Hippocampal formation (tissue), 2 donors: Measurements from ENCODE around the gene CNIH4.
"Not testable (repeated sequence)": the region's sequence is repeated elsewhere in the genome, so short reads cannot be mapped to it uniquely, and the experiment has no call there.

Experiments used
- DNase-seq, 2 donors: peaks; one replicate each; lab custom pipeline; 2025; lab: John Stamatoyannopoulos, UW

CNIH4 gene

DNA sequence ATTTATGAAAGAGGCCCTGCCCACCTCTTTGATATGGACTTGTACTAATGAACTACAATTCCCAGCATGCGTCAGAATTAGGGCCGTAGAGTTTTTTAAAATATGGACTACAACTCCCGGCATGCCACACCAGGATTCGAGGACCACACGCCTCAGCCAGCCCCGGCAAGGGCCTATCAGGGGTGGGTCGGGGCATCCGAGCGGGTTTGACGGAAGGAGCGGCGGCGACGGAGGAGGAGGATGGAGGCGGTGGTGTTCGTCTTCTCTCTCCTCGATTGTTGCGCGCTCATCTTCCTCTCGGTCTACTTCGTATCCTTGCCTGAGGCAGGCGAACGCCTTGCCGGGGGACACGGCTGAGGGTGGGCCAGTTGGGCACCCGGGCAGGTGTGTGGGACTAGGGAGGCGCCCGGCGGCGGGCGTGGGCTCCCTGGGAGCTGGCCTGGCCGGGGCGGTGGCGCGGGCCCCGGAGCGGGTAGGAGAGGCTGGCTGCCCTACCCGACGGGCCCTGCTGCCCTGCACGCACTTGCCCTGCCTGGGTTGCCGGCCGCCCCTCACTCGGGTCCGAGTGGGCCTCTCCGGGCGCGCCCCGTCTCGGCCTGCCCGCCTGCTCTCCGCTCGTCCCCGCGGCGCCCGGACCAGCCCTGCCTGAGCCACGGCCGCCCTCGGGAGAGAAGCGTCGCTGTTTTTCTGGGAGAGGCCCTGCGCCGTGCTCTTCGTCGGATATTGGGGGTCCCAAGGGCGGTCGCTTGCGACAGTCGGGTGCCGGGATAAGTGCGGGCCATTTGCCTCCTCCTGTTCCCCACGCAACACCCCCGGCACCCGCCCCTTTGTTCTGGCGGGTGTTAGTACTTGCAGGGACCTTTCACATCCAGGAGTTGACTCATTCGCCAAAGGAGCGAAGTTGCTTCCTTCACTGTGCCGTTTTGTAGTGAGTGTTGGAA lies at the start of gene CNIH4:
TSS of gene CNIH4 (plus strand) at position 195 of the 941 bp plus-strand sequence. CDS start at position 241, 46 bp downstream.
- DNase-seq: peak; percentile 89 to 98

DNA sequence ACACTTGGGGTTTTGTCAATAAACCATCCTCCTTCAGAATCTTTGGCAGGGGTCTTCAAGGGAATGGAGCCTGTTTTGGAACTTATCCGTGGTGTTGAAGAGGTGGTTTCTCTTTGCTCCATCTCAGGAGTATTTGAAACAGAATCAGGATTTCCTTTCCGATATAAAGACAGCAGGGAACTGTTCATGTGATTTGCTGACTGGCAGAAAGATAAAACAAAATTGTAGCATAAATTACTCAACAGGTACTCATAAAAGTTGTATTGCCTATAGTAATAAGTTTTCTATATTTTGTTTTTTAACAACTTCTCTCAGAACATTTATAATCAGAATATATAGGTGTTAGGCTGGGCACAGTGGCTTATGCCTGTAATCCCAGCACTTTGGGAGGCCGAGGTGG lies 48.6 kb upstream of the CNIH4 start:
- DNase-seq: no peak

DNA sequence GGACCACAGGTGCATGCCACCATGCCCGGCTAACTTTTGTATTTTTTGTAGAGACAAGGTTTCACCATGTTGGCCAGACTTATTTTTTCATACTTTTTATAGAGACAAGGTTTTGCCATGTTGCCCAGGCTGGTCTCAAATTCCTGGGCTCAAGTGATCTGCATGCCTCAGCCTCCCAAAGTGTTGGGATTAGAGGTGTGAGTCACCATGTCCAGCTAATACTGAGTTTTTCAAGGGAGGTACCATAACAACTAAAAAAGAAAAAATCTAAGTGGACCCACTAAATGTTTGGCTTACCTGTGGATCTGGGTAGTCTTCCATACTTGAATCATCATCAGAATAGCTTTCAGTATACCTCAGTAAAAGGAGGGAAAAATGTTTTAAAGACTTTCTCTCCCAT lies 45.2 kb upstream of the CNIH4 start:
- not testable (repeated sequence) for DNase-seq

DNA sequence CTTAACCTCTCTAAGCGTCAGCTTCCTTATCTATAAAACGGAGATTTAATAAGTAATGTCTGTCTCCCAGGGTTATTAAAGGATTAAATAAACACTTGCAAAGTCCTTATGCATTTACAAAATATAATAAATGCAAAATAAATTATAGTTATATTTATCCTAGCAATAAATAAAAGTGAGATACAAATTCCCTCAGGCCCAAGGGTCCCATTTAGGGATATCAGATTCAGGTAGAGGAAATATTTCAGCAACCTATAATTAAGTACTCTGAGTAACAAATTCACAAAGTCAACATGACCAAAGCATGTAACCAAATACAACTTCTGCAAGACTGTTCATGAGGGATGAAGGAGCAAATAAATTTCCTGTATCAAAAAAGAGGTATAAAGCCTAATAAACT lies 44.7 kb upstream of the CNIH4 start:
- DNase-seq: no peak

GRCh38 chr1:224317383-224318045 lies 39.2 kb upstream of the CNIH4 start:
- no peak for DNase-seq

DNA sequence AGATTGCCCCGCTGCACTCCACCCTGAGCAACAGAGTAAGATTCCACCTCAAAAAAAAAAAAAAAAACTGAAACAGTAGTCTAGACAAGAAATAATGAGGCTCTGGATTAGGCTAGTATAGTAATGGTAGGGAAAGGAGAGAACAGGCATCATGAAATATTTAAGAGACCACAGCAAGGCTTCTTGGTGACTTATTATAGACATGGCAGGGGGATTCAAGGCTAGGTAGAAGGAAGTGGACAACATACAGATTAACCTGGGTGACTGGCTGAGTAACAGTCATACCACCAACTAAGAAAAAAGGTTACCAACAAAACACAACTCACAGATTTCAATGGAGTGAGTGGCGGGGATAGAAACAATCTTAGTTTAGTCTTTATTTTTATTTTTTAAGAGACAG lies 35.0 kb upstream of the CNIH4 start:
- no peak for DNase-seq

- no peak for DNase-seq
These were observed 30.7 kb upstream of the CNIH4 start for GRCh38 chr1:224325959-224326358.

DNA sequence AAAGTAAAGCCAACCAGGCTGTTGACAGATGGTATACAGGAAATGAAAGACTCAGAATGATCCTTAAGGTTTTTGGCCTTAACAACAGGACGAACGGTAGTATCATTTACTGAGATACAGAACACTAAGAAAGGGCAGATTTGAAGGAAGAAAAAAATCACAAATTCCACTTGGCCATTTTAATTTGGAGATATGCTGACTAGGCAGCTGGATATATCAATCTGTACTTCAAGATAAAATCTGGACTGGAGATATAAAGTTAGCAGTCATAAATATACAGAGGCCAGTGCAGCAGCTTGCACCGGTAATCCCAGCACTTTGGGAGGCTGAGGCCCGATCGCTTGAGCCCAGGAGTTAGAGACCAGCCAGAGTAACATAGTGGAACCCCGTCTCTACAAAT lies 28.0 kb upstream of the CNIH4 start:
- no peak for DNase-seq

DNA sequence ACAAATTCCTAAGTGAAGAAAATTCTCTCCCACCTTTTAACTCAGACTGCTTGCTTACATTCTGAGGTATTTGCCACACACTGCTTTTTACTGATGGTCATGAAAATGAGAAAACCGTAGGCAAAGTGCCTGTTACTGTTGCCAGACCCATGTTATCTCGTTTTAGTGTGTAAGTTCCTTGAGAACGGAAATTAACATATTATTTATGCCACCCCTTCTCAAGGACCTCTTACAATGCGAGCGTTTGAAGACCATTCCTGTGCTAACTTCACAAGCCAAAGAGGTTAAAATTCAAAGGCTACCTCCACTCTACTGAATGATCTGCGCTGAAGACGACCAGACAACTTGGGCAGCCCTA lies 27.2 kb upstream of the CNIH4 start:
- no peak for DNase-seq

GRCh38 chr1:224329842-224330753 lies 26.6 kb upstream of the CNIH4 start, which contains the start of gene NVL:
TSS of gene NVL (minus strand) at chr1:224330172. CDS start at chr1:224330127, 45 bp downstream.
- DNase-seq: peak; percentile 85 to 90

- DNase-seq: no peak
These were observed 25.4 kb upstream of the CNIH4 start for GRCh38 chr1:224331326-224331725.

- no peak for DNase-seq
These were observed 24.9 kb upstream of the CNIH4 start for GRCh38 chr1:224331824-224332223.

DNA sequence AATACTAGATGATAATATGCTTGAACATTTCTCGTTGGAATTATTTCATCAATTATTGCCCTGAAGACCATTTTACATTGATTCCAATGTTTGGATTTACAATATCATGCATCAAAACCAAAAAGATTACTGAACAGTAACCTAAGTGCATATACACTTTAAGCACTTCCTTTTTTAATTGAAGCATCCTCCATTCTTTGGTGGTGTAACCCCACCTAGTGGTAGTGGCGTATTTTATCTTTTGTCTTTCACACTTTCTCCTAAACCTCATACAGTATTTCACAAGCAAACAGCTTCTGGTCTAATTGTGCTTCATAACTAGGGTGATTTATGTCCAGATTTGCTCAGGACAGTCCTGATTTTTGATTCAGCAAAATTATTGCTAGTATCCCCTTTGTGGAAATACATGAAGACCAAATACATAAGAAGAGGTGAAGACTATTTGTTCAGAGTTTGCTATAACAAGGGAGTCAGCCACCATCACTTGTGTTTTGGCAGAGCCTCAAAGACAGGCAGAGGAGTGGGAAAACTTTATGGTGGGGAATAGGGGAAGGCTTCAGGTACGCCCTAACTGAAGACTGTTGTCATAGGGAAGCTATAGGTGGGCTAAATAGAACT lies 23.3 kb upstream of the CNIH4 start:
- DNase-seq: peak; percentile 0 to 60

DNA sequence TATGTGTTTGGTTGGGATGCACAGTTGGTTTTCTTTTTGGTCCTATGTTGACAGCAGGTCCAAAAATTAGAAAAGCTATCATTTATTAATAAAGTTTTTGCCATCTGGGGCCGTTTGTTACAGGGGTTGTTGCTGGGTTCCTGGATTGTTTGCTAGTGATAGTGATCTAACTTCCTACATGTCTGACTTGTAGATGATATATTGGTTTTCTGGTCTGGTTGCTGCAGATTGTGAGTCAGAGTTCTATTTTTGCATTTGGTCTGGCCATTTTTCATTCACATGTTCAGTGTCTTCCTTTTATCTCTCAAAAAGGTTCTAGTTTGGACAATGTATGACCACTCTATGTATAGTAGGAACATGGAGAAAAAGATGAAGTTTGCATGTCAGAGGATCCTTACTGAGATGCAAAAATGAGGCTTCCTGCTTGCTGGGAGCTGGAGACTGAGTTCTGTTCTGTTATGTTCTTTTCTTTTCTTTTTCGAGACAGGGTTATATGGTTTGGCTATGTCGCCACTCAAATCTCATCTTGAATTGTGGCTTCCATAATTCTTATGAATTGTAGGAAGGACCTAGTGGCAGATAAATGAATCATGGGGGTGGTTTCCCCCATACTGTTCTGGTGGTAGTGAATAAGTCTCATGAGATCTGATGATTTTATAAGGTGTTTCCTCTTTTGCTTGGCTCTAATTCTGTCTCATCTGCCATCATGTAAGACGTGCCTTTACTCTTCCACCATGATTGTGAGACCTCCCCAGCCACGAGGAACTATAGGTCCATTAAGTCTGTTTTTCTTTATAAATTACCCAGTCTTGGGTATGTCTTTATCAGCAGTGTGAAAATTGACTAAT lies 22.5 kb upstream of the CNIH4 start:
- no peak for DNase-seq

- no peak for DNase-seq
These were observed 18.4 kb upstream of the CNIH4 start for GRCh38 chr1:224338150-224338838.

DNA sequence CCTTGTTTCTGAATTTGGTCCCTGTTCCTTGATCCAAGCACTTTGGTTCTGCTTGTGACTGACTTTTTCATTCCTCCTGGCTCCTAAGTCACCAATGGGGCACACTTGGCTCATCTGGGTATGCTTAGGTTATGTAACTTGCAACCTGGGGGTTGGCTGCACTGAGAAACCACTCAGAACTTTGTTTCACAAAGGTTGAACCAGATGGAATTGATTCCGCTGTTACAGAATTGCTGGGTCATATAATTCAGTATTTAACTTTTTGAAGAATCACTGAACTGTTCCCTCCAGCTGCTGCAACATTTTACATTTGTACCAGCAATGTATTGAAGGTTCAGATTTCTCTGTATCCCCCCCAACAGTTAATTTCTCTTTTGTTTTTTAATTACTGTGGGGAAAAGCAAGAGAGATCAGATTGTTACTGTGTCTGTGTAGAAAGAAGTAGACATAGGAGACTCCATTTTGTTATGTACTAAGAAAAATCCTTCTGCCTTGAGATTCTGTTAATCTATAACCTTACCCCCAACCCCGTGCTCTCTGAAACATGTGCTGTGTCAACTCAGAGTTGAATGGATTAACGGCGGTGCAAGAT lies 17.1 kb upstream of the CNIH4 start:
- no peak for DNase-seq

DNA sequence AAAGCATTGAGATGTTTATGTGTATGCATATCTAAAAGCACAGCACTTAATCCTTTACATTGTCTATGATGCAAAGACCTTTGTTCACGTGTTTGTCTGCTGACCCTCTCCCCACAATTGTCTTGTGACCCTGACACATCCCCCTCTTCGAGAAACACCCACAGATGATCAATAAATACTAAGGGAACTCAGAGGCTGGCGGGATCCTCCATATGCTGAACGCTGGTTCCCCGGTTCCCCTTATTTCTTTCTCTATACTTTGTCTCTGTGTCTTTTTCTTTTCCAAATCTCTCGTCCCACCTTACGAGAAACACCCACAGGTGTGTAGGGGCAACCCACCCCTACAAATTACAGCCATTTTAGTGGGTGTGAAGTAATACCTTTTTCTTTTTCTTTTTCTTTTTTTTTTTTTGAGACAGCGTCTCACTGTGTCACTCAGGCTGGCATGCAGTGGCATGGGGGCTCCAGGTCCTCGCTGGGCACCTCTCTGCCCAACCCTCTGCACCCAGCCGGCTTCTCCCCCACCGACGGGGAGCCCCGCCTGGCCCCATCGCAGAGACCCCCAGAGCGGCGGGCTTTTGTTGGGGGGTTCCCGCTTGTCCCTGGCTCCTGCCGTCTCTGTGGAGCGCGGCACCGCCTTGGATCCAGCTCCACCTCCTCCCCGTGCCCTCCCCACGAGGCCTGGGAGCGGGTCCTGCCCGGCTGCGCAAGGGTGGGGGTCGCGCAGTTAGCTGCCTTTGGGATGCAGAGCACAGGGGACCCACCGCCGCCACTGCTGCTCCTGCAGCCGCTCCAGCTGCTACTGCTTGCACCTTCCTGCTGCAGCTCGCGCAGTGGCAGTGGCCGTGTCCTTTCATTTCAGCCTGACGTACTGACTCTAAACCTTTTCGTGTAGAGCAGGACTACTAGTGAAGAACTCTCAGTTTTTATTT lies 16.0 kb upstream of the CNIH4 start:
- DNase-seq: not testable (repeated sequence)

DNA sequence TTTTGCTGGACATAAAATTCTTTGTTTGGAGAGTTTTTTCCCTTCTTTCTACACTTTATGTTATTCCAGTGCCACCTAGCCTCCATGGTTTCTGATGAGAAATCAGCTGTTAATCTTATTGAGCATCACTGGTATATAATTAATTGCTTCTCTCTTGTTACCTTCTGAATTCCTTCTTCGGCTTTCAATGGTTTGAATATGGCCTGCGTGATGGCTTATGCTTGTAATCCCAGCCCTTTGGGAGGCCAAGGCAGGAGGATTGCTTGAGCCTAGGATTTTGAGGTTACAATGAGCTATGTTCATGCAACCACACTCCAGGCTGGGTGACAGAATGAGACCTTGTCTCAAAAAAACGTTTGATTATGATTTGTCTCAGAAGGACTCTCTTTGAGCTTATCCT lies 13.0 kb upstream of the CNIH4 start:
- no peak for DNase-seq

DNA sequence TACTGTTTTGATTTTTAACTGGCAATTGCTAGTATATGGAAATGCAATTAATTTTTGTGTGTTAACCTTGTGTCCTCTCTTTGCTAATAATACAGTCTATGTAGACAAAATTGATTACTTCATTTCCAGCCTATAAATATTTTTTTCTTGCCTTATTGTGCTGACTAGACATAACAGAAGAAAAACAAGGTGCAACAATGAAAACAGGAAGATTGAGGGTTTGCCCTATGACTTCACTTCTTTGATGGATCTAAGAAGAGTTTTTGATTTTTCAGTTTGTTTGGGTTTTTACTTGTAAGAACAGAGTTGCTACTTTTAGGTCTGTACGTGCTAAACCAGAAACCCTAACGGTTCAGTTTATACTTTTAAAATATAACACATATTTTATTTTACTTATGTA lies 8.5 kb upstream of the CNIH4 start:
- no peak for DNase-seq
